ENCODE measurements around the gene PPP1R16B.
A peak's percentile ranks its signal among the peaks of the same experiment; 100 is the strongest.

DNA sequence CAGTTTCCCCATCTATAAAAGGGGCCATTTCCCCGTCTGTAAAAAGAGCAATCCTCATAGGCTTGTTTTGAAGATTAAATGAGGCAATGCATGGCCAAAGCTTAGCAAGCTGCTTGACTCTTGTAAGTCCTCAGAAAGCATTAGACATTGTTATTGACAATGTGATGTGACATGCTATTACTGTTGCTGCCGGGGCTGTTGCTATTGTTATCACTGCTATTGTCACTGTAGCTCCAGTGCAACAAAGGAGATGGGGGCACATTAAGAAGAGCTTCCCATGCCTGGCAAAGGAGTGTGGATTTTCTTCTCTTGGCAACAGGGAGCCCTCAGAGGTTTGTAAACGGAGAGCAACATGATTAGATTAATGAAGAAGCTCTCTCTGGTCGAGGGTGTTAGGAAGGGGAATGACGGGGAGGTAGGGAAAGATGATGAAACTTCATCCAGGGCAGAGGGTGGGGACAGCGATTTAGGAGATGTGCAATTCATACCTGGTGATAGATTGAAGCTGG, 87.6 kb downstream of the PPP1R16B start:
- TF ChIP-seq POLR2AphosphoS5 (IDR thresholded peaks at IDR 0.05) = peak; percentile 56
- TF ChIP-seq CTCF (IDR thresholded peaks at IDR 0.05; ENCODE audit: poor library complexity, severe bottlenecking) = no peak
- TF ChIP-seq RAD21 (conservative IDR thresholded peaks at IDR 0.05) = no peak
- TF ChIP-seq EP300 (conservative IDR thresholded peaks at IDR 0.05; ENCODE audit: poor library complexity, severe bottlenecking) = peak; percentile 59
- no peak for TF ChIP-seq EZH2 (IDR thresholded peaks at IDR 0.05; ENCODE audit: borderline replicate concordance, insufficient read depth, low read length, poor library complexity, severe bottlenecking)
- TF ChIP-seq REST (IDR thresholded peaks at IDR 0.05; ENCODE audit: borderline replicate concordance) = no peak
- TF ChIP-seq MXI1 (conservative IDR thresholded peaks at IDR 0.05; ENCODE audit: poor library complexity, severe bottlenecking) = no peak
- TF ChIP-seq SMC3 (conservative IDR thresholded peaks at IDR 0.05; ENCODE audit: poor library complexity) = no peak
